PC-3 (cell line): ENCODE measurements around the gene FAHD2A. TPM values are rescaled to one million over a fixed set of nuclear protein-coding genes. Genes with fewer than 3 reads are reported as not detected.

Experiments used
- ATAC-seq: fragments of 200-7000 bp; cut with Tn5 transposase; 2 replicates; pipeline ENCODE4 v1.9.1; 2020; ENCODE audit warnings: mild to moderate bottlenecking, moderate library complexity
- BruUV-seq: library from RNA; stranded (reverse); fragments of 400-500 nt; replicated peaks from 2 replicates; lab custom pipeline; 2021; lab: Mats Ljungman, UMichigan
- CTCF ChIA-PET: fragments of 300-600 bp; sonication (Branson Sonifier 250); formaldehyde crosslinking; loops from one replicate; lab custom pipeline; 2022; ENCODE audit warnings: antibody characterized with exemption; lab: Charles Lee
- POLR2A ChIA-PET: fragments of 300-600 bp; sonication (Branson Sonifier 250); formaldehyde crosslinking; loops from one replicate; lab custom pipeline; 2022; ENCODE audit warnings: antibody characterized with exemption; ENCODE audit not compliant: unreplicated experiment; lab: Charles Lee
- DNase-seq: peaks from one replicate; pipeline ENCODE4 v3.0.0-alpha.2; 2015
- H2AFZ ChIP-seq: fragments of 300-600 bp; sonication (generic); 2 replicates; pipeline ENCODE4 v1.6.0; 2016; ENCODE audit warnings: antibody characterized with exemption, low read length
- H3F3A ChIP-seq: fragments of 300-600 bp; sonication (generic); one replicate; pipeline ENCODE4 v1.6.0; 2017; ENCODE audit warnings: antibody characterized with exemption, low read length, control low read depth, mild to moderate bottlenecking; ENCODE audit not compliant: unreplicated experiment
- H3K27ac ChIP-seq: fragments of 300-600 bp; sonication (generic); 2 replicates; pipeline ENCODE4 v1.5.1; 2016; ENCODE audit warnings: mild to moderate bottlenecking, low read length
- H3K27me3 ChIP-seq: fragments of 300-600 bp; sonication (generic); 2 replicates; pipeline ENCODE4 v1.6.1; 2016; ENCODE audit warnings: low read length, mixed read lengths
- H3K36me3 ChIP-seq: fragments of 300-600 bp; sonication (generic); 2 replicates; pipeline ENCODE4 v1.6.1; 2016; ENCODE audit warnings: low read depth, mixed run types, low read length, mixed read lengths
- H3K4me1 ChIP-seq: fragments of 300-600 bp; sonication (generic); 2 replicates; pipeline ENCODE4 v1.5.1; 2016; ENCODE audit warnings: low read length; ENCODE audit not compliant: insufficient read depth
- H3K4me2 ChIP-seq: fragments of 300-600 bp; sonication (generic); 2 replicates; pipeline ENCODE4 v1.6.0; 2016; ENCODE audit warnings: low read length
- H3K4me3 ChIP-seq: fragments of 300-600 bp; sonication (generic); 2 replicates; pipeline ENCODE4 v1.5.1; 2016; ENCODE audit warnings: mild to moderate bottlenecking, low read length, mixed read lengths
- H3K79me2 ChIP-seq: fragments of 300-600 bp; sonication (generic); 2 replicates; pipeline ENCODE4 v1.6.1; 2017; ENCODE audit warnings: low read length, mixed read lengths
- H3K9ac ChIP-seq: fragments of 300-600 bp; sonication (generic); 2 replicates; pipeline ENCODE4 v1.6.0; 2016; ENCODE audit warnings: mild to moderate bottlenecking, low read length
- H3K9me2 ChIP-seq: fragments of 300-600 bp; sonication (generic); replicated peaks from 2 replicates; pipeline ENCODE4 v1.6.1; 2016; ENCODE audit warnings: mixed run types, low read length, mixed read lengths
- H3K9me3 ChIP-seq: fragments of 300-600 bp; sonication (generic); 2 replicates; pipeline ENCODE4 v1.6.1; 2016; ENCODE audit warnings: low read length, mixed read lengths
- H4K20me1 ChIP-seq: fragments of 300-600 bp; sonication (generic); 2 replicates; pipeline ENCODE4 v1.6.1; 2016; ENCODE audit warnings: low read length, mixed read lengths
- CTCF ChIP-seq: fragments of 300-600 bp; sonication (generic); conservative IDR thresholded peaks from 2 replicates; pipeline ENCODE4 v1.5.1; 2017; ENCODE audit warnings: antibody characterized with exemption, low read depth, mild to moderate bottlenecking, low read length
- EZH2 ChIP-seq: fragments of 300-600 bp; sonication (generic); IDR thresholded peaks from one replicate; pipeline ENCODE4 v1.6.1; 2017; ENCODE audit warnings: antibody characterized with exemption, mild to moderate bottlenecking, low read length; ENCODE audit not compliant: unreplicated experiment
- EZH2phosphoT487 ChIP-seq: fragments of 300-600 bp; sonication (generic); IDR thresholded peaks from 2 replicates; pipeline ENCODE4 v1.6.1; 2018; ENCODE audit warnings: mild to moderate bottlenecking, antibody characterized with exemption, low read length, borderline replicate concordance
- intact Hi-C: fragments of 100-400 bp; cut with micrococcal nuclease; formaldehyde crosslinking; loops from 2 replicates; pipeline ENCODE4 v1.9.0; 2023
- total RNA-seq: library from RNA; depleted of rRNA; stranded (reverse); fragments of >200 nt; gene quantifications from 2 replicates; pipeline ENCODE4 v1.2.3, GENCODE V29; 2014

The FAHD2A gene
- total RNA-seq, 1 experiment from 2014 or later: 20.5 TPM

GRCh38 chr2:95382686-95383634 lies 19.5 kb upstream of the FAHD2A start:
- H3K9me3 ChIP-seq: no peaks in the 10 kb centered on the region
- H3K27ac ChIP-seq: no peak overlapping the region
- CTCF ChIA-PET: no interaction called here
- H3K36me3 ChIP-seq: no peaks in the 10 kb centered on the region
- H3K27me3 ChIP-seq: no peaks in the 10 kb centered on the region
- no peaks in the 10 kb centered on the region for H3K4me1 ChIP-seq
- H3K9me2 ChIP-seq: no peaks in the 10 kb centered on the region
- no peaks in the 10 kb centered on the region for H3K79me2 ChIP-seq
- no peak for ATAC-seq
- H4K20me1 ChIP-seq: no peaks in the 10 kb centered on the region
- POLR2A ChIA-PET: no interaction called here
- no peak overlapping the region for H2AFZ ChIP-seq
- intact Hi-C loops: no loop called here
- no peak overlapping the region for H3K4me3 ChIP-seq
- no peak overlapping the region for H3K9ac ChIP-seq
- no peak for DNase-seq
- no peaks in the 10 kb centered on the region for H3F3A ChIP-seq
- no TSS peak for BruUV-seq
- H3K4me2 ChIP-seq: no peak overlapping the region
- TF ChIP-seq CTCF (no peak), EZH2phosphoT487 (no peak), EZH2 (no peak)

- no peak overlapping the region for H3K4me3 ChIP-seq
- DNase-seq (no peak), ATAC-seq (no peak)
- H3K9me2 ChIP-seq: no peaks in the 10 kb centered on the region
- BruUV-seq: no TSS peak
- intact Hi-C loops: no loop called here
- POLR2A ChIA-PET: interaction anchor here (0.7 kb wide), 1 partner anchor 31 kb away, joined by 7 read pairs; no protein-coding TSS in a partner anchor
- no peaks in the 10 kb centered on the region for H3K36me3 ChIP-seq
- no peaks in the 10 kb centered on the region for H3K9me3 ChIP-seq
- H3K79me2 ChIP-seq: no peaks in the 10 kb centered on the region
- H3K27ac ChIP-seq: no peak overlapping the region
- no peak overlapping the region for H2AFZ ChIP-seq
- no peak overlapping the region for H3K9ac ChIP-seq
- no peaks in the 10 kb centered on the region for H4K20me1 ChIP-seq
- CTCF ChIA-PET: no interaction called here
- H3K4me2 ChIP-seq: no peak overlapping the region
- H3K27me3 ChIP-seq: no peaks in the 10 kb centered on the region
- no peak for TF ChIP-seq CTCF
- TF ChIP-seq EZH2phosphoT487: no peak
- TF ChIP-seq EZH2: no peak
- no peaks in the 10 kb centered on the region for H3K4me1 ChIP-seq
- H3F3A ChIP-seq: no peaks in the 10 kb centered on the region
Observed at GRCh38 chr2:95383635-95384027, 18.9 kb upstream of the FAHD2A start.
